Measurements from ENCODE around the gene ARPC4. TPM values are rescaled to one million over a fixed set of nuclear protein-coding genes. Genes with fewer than 3 reads are reported as not detected.

Gene ARPC4
- total RNA-seq, 2 donors from 2014 or later, result 121 to 152 TPM

GRCh38 chr3:9833078-9833477, 40.2 kb downstream of the ARPC4 start:
- 93% methylated on average over 9 of the region's 9 CpGs for WGBS
- H3K27me3 ChIP-seq (replicated peaks; ENCODE audit: insufficient read depth), result no peaks in the 10 kb centered on the region
- H3K4me1 ChIP-seq (replicated peaks), result no peaks in the 10 kb centered on the region
- no peak for DNase-seq (ENCODE audit: low spot score)
- TF ChIP-seq POLR2AphosphoS5 (IDR thresholded peaks at IDR 0.05) (no peak), POLR2A (IDR thresholded peaks at IDR 0.05) (no peak), CTCF (IDR thresholded peaks at IDR 0.05) (no peak)
- intact Hi-C loops (cut with DNase I), result no loop called here
- no peaks in the 10 kb centered on the region for H3K36me3 ChIP-seq
- H3K27ac ChIP-seq, result no peak overlapping the region
- H3K9me3 ChIP-seq, result no peaks in the 10 kb centered on the region
- H3K4me3 ChIP-seq, result no peak overlapping the region

GRCh38 chr3:9834520-9835380, 41.9 kb downstream of the ARPC4 start:
- intact Hi-C loops (cut with DNase I), result no loop called here
- H3K9me3 ChIP-seq, result no peaks in the 10 kb centered on the region
- no peaks in the 10 kb centered on the region for H3K27me3 ChIP-seq (replicated peaks; ENCODE audit: insufficient read depth)
- 83% methylated on average over 18 of the region's 18 CpGs for WGBS
- no peaks in the 10 kb centered on the region for H3K36me3 ChIP-seq
- no peak for DNase-seq (ENCODE audit: low spot score)
- TF ChIP-seq POLR2A (IDR thresholded peaks at IDR 0.05) (no peak), CTCF (IDR thresholded peaks at IDR 0.05) (no peak), POLR2AphosphoS5 (IDR thresholded peaks at IDR 0.05) (no peak)
- H3K4me1 ChIP-seq (replicated peaks), result no peaks in the 10 kb centered on the region
- no peak overlapping the region for H3K27ac ChIP-seq
- H3K4me3 ChIP-seq, result no peak overlapping the region

- TF ChIP-seq POLR2AphosphoS5 (IDR thresholded peaks at IDR 0.05), result no peak
- TF ChIP-seq POLR2A (IDR thresholded peaks at IDR 0.05), result no peak
- TF ChIP-seq CTCF (IDR thresholded peaks at IDR 0.05), result no peak
- Histone ChIP-seq H3K36me3 (no peaks in the 10 kb centered on the region), H3K27me3 (replicated peaks; ENCODE audit: insufficient read depth) (no peaks in the 10 kb centered on the region), H3K4me1 (replicated peaks) (no peaks in the 10 kb centered on the region), H3K4me3 (no peak overlapping the region), H3K27ac (no peak overlapping the region), H3K9me3 (no peaks in the 10 kb centered on the region)
- DNase-seq (ENCODE audit: low spot score), result no peak
- intact Hi-C loops (cut with DNase I), result no loop called here
- WGBS, result 85% methylated on average over 12 of the region's 12 CpGs
These were observed 45.1 kb downstream of the ARPC4 start for GRCh38 chr3:9837701-9838582.

- H3K27ac ChIP-seq, result no peak overlapping the region
- no peak overlapping the region for H3K4me3 ChIP-seq
- TF ChIP-seq POLR2AphosphoS5 (IDR thresholded peaks at IDR 0.05) (no peak), CTCF (IDR thresholded peaks at IDR 0.05) (no peak), POLR2A (IDR thresholded peaks at IDR 0.05) (no peak)
- no peak for DNase-seq (ENCODE audit: low spot score)
- WGBS, result 66% methylated on average over 4 of the region's 4 CpGs
- no peaks in the 10 kb centered on the region for H3K36me3 ChIP-seq
- no peaks in the 10 kb centered on the region for H3K27me3 ChIP-seq (replicated peaks; ENCODE audit: insufficient read depth)
- no peaks in the 10 kb centered on the region for H3K4me1 ChIP-seq (replicated peaks)
- H3K9me3 ChIP-seq, result no peaks in the 10 kb centered on the region
- intact Hi-C loops (cut with DNase I), result no loop called here
These were observed 46.0 kb downstream of the ARPC4 start for GRCh38 chr3:9838856-9839255.
